Measurements from ENCODE around the gene PHF21B. TPM values are rescaled to one million over a fixed set of nuclear protein-coding genes. Genes with fewer than 3 reads are reported as not detected.
"Not testable (repeated sequence)": the region's sequence is repeated elsewhere in the genome, so short reads cannot be mapped to it uniquely, and the experiment has no call there.

PHF21B gene
- total RNA-seq, 2 experiments from 2014 or later: 0.10 TPM; not detected in 1

- Mint-ChIP-seq H3K9me3 (no peaks in the 10 kb centered on the region), H3K27me3 (no peaks in the 10 kb centered on the region), H3K4me1 (no peaks in the 10 kb centered on the region), H3K27ac (no peak overlapping the region), H3K4me3 (no peak overlapping the region), H3K36me3 (no peaks in the 10 kb centered on the region)
- no peak for DNase-seq
Observed at GRCh38 chr22:44931077-44931540, 78.7 kb downstream of the PHF21B start.

GRCh38 chr22:44930711-44931035 is 79.1 kb downstream of the PHF21B start:
- H3K9me3 Mint-ChIP-seq: no peaks in the 10 kb centered on the region
- no peak overlapping the region for H3K27ac Mint-ChIP-seq
- H3K36me3 Mint-ChIP-seq: no peaks in the 10 kb centered on the region
- H3K4me1 Mint-ChIP-seq: no peaks in the 10 kb centered on the region
- H3K4me3 Mint-ChIP-seq: no peak overlapping the region
- H3K27me3 Mint-ChIP-seq: no peaks in the 10 kb centered on the region
- DNase-seq: no peak

DNA sequence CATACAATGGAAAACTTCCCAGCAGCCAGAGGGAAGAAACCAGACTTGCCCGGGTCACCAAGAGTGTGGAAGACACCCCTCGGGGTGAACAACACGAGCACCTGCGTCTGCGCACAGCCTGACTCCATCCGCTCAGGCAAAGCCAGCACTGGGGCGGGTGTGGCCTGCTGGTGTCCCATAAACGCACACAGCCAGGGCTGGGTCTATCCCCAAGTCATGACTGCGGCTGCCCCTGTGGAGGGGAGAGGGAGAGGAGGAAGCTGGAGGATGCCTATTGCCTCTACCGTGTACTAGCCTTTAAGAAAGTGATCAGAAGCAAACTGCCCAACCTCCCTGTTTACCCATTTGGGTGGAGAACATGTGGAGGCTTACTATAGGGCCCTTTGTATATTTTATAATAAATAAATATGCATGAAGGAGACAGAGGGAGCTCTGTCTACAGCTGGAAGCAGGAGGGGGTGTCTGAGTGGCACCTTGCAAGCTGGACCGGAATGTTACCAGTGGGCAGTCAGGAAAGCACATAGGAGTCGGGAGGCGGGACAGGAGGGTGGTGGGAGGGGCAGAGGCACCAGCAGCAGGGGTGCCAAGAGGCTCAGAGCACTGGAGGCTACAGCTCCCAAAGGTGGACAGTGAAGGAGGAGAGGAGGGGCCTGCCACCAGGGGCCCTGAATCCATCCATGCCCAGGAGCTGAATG is 79.6 kb downstream of the PHF21B start:
- H3K36me3 Mint-ChIP-seq: no peaks in the 10 kb centered on the region
- no peak overlapping the region for H3K4me3 Mint-ChIP-seq
- no peaks in the 10 kb centered on the region for H3K4me1 Mint-ChIP-seq
- no peak overlapping the region for H3K27ac Mint-ChIP-seq
- DNase-seq: no peak
- no peaks in the 10 kb centered on the region for H3K9me3 Mint-ChIP-seq
- H3K27me3 Mint-ChIP-seq: no peaks in the 10 kb centered on the region

GRCh38 chr22:44929359-44930015 is 80.3 kb downstream of the PHF21B start:
- Mint-ChIP-seq H3K4me3 (no peak overlapping the region), H3K4me1 (no peaks in the 10 kb centered on the region), H3K27ac (no peak overlapping the region), H3K36me3 (no peaks in the 10 kb centered on the region), H3K9me3 (no peaks in the 10 kb centered on the region), H3K27me3 (no peaks in the 10 kb centered on the region)
- no peak for DNase-seq

DNA sequence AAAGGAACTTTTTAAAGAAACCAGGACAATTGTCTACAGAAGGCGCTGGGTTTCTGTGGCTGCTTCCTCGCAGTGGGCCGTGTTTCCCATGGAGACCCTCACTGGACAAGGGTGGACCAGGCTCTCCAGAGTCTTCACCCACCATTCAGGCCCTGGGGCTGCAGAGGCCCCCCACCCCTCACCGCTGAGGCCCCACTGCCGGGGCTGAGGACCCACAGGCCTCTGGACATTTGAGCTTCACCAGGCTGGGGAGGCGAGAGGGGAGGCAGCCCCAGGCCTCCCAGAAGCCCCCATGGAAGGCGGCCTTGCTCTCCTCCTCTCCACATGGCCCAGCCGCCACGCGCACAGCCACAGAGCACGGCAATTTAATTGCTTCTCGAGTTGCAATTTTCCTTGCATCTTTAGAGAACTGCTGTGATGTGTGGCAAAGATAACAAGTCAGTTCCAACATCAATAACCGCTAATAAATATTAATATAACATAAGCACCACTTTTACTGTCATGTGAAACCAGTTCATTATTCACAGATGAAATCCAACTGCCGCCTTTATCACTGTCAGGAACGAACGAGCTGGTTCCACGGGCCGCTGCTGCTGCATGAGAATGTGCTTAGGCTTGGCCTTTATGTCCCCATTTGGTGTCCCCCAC is 81.0 kb downstream of the PHF21B start:
- Mint-ChIP-seq H3K4me3 (no peak overlapping the region), H3K4me1 (no peaks in the 10 kb centered on the region), H3K36me3 (no peaks in the 10 kb centered on the region), H3K9me3 (peaks cover 2% of the 10 kb centered on the region), H3K27ac (no peak overlapping the region), H3K27me3 (no peaks in the 10 kb centered on the region)
- DNase-seq: no peak

DNA sequence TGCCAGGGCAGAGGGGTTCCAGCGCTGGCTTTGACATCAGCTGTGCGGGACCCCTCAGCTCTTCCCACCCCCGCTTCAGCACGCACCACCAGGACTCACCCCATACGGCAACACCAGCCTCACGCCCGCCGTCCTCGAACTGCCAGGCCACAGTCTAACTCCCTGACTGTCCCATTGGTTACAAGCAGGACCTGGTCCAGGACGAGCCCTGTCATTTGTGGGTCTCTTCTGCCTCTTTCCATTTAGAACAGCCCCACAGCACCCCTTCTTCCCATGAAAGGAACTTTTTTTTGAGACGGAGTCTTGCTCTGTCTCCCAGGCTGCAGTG is 81.7 kb downstream of the PHF21B start:
- no peak overlapping the region for H3K27ac Mint-ChIP-seq
- H3K27me3 Mint-ChIP-seq: no peaks in the 10 kb centered on the region
- H3K36me3 Mint-ChIP-seq: no peaks in the 10 kb centered on the region
- peaks cover 2% of the 10 kb centered on the region for H3K9me3 Mint-ChIP-seq
- H3K4me1 Mint-ChIP-seq: no peaks in the 10 kb centered on the region
- H3K4me3 Mint-ChIP-seq: no peak overlapping the region
- DNase-seq: no peak

DNA sequence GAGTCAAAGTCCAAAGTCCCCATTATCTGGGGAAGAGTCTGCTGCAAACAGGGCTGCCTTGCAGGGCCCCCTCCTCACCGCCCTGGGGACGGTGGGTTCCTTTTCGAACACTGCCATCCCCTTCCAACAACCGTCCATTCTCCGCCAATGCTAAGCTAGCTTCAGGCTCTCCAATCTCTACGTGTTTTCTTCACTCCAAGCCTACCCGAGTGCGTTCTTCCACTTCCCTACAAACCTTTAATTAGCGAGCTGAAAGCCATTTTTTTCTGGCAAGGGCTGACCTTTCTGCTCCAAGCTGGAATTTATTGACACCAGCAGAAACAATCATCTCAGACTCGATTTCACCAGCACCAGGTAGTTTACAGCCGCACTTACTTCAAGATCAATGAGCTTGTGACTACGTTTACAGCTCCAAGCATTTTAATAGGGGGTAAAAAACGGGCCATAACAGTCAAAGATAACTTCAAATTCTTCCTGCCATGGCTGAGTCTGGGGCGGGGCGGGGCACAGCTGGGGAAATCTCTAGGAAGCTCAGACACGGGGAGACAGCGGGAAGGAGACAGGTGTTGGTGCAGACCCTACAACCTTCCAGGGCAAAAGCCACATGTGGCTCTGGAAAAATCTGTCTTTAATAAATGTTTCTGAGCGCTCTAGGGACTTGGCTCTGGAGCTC is 82.2 kb downstream of the PHF21B start:
- no peak overlapping the region for H3K4me3 Mint-ChIP-seq
- H3K36me3 Mint-ChIP-seq: no peaks in the 10 kb centered on the region
- no peaks in the 10 kb centered on the region for H3K27me3 Mint-ChIP-seq
- no peak overlapping the region for H3K27ac Mint-ChIP-seq
- peaks cover 2% of the 10 kb centered on the region for H3K9me3 Mint-ChIP-seq
- no peaks in the 10 kb centered on the region for H3K4me1 Mint-ChIP-seq
- no peak for DNase-seq

DNA sequence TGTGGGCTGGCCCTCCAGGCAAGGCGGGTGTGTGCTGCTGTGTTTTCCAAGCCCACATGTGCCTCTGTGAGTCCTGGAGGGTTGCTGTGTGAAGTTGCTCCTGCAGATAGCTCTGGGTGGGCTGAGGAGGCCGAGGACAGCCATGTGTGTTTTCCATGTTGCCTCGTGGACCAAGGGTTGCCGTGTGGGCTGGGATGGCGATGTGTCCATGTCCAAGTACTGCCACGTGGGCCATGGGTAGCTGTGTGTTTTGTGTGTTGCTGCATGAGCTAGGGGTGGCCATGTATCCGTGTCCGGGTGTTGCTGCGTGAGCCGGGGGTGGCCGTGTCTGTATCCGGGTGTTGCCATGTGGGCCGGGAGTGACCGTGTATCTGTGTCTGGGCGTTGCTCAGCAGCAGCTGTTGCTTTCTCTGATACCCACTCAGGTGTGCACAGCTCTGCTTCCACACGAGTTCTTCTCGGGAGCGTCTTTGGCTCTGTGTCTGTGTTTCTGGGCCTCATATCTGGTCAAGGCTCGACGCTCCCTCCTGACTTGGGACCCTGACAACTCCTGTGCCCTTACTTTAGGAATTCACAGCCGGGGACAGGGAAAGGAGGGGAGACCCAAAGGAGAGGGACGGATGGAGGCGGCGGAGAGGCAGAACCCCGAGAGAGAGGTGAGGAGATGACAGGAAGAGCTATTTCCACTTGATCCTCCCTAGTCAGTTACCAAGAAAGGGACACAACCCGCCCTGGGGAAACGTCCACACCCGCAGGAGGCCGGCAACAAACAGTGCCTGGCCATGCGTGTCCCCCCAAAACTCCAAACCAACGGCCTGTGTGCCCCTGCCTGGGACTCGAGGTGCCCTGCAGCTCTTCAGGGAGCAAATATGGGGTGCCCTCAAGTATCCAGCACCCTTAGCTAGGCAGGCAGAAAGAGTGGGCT is 83.1 kb downstream of the PHF21B start:
- no peak for DNase-seq
- Mint-ChIP-seq H3K36me3 (no peaks in the 10 kb centered on the region), H3K9me3 (peaks cover 2% of the 10 kb centered on the region), H3K4me1 (no peaks in the 10 kb centered on the region), H3K27me3 (no peaks in the 10 kb centered on the region), H3K4me3 (no peak overlapping the region), H3K27ac (no peak overlapping the region)

DNA sequence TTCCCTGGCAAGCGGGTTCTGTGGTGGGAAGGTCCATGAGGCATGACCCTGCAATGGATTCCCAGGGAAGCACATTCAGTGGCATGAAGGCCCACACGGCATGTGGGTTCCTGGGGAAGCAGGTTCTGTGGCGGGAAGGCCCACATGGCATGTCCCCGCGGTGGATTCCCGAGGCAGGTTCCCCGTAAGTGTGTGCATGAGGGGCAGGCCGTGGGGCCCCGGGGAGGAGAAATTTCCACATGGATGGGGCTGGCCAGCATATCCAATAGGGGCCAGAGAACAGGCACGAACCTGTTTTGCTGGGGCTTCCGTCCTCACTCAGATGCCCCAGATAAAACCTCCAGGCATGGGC is 83.7 kb downstream of the PHF21B start:
- no peaks in the 10 kb centered on the region for H3K27me3 Mint-ChIP-seq
- no peak overlapping the region for H3K27ac Mint-ChIP-seq
- H3K9me3 Mint-ChIP-seq: peaks cover 2% of the 10 kb centered on the region
- H3K4me3 Mint-ChIP-seq: no peak overlapping the region
- no peaks in the 10 kb centered on the region for H3K4me1 Mint-ChIP-seq
- DNase-seq: no peak
- H3K36me3 Mint-ChIP-seq: no peaks in the 10 kb centered on the region

DNA sequence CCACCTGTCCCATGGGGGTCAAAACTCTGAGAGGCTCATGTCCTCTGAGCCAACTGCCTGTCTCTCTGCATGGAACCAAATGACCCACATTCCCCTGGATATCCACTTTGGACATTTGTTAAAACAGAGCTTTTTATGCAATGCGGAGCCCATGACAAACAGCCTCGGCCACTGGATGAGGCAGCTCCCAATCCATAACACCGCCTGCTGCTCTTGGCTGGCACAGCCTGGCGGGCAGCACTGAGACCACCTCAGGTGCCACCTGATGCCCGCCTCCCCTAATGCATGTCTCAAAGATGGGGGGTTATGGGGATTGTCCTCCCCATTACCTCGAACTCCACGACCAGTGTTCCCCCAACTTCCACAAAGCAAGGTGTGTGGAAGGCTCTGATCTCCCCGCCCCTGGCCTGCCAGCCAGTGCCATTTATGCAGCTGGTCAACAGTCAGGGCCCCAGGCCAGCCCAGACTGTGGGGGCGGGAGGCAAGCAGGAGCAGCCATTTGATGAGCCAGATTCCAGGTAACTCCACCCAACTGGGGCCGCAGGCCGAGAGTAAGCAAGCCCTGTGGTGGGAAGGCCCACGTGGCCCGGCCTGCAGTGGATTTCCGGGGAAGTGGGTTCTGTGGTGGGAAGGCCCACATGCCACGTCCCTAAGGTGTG is 84.2 kb downstream of the PHF21B start:
- H3K36me3 Mint-ChIP-seq: no peaks in the 10 kb centered on the region
- no peaks in the 10 kb centered on the region for H3K4me1 Mint-ChIP-seq
- no peak for DNase-seq
- peaks cover 2% of the 10 kb centered on the region for H3K9me3 Mint-ChIP-seq
- no peak overlapping the region for H3K4me3 Mint-ChIP-seq
- H3K27me3 Mint-ChIP-seq: no peaks in the 10 kb centered on the region
- no peak overlapping the region for H3K27ac Mint-ChIP-seq

- no peaks in the 10 kb centered on the region for H3K4me1 Mint-ChIP-seq
- no peak overlapping the region for H3K27ac Mint-ChIP-seq
- no peaks in the 10 kb centered on the region for H3K36me3 Mint-ChIP-seq
- DNase-seq: no peak
- H3K27me3 Mint-ChIP-seq: no peaks in the 10 kb centered on the region
- H3K4me3 Mint-ChIP-seq: no peak overlapping the region
- H3K9me3 Mint-ChIP-seq: peaks cover 2% of the 10 kb centered on the region
Observed at GRCh38 chr22:44924710-44925109, 85.1 kb downstream of the PHF21B start.

GRCh38 chr22:44924098-44924497 is 85.7 kb downstream of the PHF21B start:
- Mint-ChIP-seq H3K27ac (no peak overlapping the region), H3K4me1 (no peaks in the 10 kb centered on the region), H3K9me3 (peaks cover 2% of the 10 kb centered on the region), H3K36me3 (no peaks in the 10 kb centered on the region), H3K27me3 (no peaks in the 10 kb centered on the region), H3K4me3 (no peak overlapping the region)
- no peak for DNase-seq

DNA sequence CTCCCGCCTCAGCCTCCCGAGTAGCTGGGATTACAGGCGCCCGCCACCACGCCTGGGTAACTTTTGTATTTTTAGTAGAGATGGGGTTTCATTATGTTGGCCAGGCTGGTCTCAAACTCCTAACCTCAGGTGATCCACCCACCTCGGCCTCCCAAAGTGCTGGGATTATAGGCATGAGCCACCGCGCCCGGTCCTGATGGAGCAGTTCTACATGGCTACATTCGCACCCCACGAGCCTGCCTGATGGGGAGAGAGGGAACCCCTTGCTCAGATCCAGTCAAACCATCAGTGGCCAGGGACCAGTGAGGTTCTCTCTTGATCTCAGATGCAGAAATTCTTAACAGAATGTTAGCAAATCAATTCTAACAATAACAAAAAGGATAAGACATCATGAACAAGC is 88.0 kb downstream of the PHF21B start:
- not testable (repeated sequence) for H3K4me1 Mint-ChIP-seq, H3K27ac Mint-ChIP-seq, H3K4me3 Mint-ChIP-seq, H3K36me3 Mint-ChIP-seq, H3K27me3 Mint-ChIP-seq, H3K9me3 Mint-ChIP-seq, DNase-seq

DNA sequence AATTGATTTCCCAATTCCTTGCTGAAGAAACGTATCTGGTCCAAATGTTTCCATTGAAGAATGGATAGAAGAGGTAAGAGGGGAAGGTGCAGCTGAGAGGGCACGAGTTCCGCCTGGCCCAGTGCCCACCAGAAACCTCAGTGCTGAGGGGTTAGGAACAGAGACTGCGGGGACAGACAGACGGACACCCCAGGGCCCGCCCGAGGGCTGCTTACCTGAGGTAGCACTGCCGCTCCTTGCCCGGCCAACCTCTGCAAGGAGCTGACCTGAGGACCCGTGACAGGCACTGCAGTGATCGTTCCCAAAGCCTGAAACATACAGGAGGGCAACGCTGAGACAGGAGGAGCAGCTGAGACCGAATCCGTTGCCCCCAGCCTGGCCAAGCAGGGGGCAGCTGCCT is 89.6 kb downstream of the PHF21B start:
- Mint-ChIP-seq H3K4me1 (no peaks in the 10 kb centered on the region), H3K9me3 (peaks cover 2% of the 10 kb centered on the region), H3K4me3 (no peak overlapping the region)

More for the DNA sequence above, 89.6 kb downstream of the PHF21B start:
- no peaks in the 10 kb centered on the region for H3K36me3 Mint-ChIP-seq
- DNase-seq: no peak
- H3K27me3 Mint-ChIP-seq: no peaks in the 10 kb centered on the region
- no peak overlapping the region for H3K27ac Mint-ChIP-seq
